C4-2B (cell line): ENCODE data around the gene LRIG2.

Source experiments
- ZFX ChIP-seq: fragments of 450-650 bp; IDR thresholded peaks from 2 replicates; pipeline ENCODE4 v1.6.1; 2017
- TF ChIP-seq, protein P1 (sequence below): fragments of 450-650 bp; conservative IDR thresholded peaks from 2 replicates; pipeline ENCODE4 v1.5.1; 2017; ENCODE audit warnings: mild to moderate bottlenecking

DNA sequence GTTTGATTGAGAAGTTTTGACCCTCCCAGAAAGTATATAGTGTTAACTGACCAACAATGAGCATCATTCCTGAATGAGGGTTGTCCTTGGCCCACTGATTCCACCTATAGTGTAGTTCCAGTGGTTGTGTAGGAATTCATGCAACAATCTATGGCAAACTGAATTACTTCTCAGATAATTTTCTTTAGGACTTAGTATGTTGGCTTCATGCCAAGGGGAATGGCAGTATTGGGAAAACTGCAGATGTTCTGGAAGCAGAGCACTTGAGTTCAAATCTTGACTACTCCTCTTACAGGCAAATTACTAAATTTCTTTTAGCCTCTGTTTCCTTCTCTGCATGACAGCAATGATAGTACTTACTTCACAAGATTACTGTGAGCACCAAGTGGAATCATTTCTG, 65.8 kb downstream of the LRIG2 start:
- TF ChIP-seq, protein P1, sequence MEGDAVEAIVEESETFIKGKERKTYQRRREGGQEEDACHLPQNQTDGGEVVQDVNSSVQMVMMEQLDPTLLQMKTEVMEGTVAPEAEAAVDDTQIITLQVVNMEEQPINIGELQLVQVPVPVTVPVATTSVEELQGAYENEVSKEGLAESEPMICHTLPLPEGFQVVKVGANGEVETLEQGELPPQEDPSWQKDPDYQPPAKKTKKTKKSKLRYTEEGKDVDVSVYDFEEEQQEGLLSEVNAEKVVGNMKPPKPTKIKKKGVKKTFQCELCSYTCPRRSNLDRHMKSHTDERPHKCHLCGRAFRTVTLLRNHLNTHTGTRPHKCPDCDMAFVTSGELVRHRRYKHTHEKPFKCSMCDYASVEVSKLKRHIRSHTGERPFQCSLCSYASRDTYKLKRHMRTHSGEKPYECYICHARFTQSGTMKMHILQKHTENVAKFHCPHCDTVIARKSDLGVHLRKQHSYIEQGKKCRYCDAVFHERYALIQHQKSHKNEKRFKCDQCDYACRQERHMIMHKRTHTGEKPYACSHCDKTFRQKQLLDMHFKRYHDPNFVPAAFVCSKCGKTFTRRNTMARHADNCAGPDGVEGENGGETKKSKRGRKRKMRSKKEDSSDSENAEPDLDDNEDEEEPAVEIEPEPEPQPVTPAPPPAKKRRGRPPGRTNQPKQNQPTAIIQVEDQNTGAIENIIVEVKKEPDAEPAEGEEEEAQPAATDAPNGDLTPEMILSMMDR = no peak
- no peak for TF ChIP-seq ZFX
